Endothelial cell of umbilical vein (primary cell): ENCODE results near the gene ANTXRL. TPM values are rescaled to one million over a fixed set of nuclear protein-coding genes. Genes with fewer than 3 reads are reported as not detected.
"Not testable (repeated sequence)": the region's sequence is repeated elsewhere in the genome, so short reads cannot be mapped to it uniquely, and the experiment has no call there.

Experiments
- BruUV-seq: library from RNA; stranded (reverse); fragments of 400-500 nt; replicated peaks from 2 replicates; lab custom pipeline; 2021; lab: Mats Ljungman, UMichigan
- CTCF ChIA-PET: fragments of 300-600, 350-600 bp; sonication (Branson Sonifier 250); formaldehyde crosslinking; loops from one replicate; lab custom pipeline; 2021; ENCODE audit warnings: antibody characterized with exemption, inconsistent platforms; lab: Charles Lee
- POLR2A ChIA-PET: fragments of 300-600, 350-600 bp; sonication (Branson Sonifier 250); formaldehyde crosslinking; loops from one replicate; lab custom pipeline; 2021; ENCODE audit warnings: antibody characterized with exemption, inconsistent platforms; lab: Charles Lee
- DNase-seq: peaks from one replicate; pipeline ENCODE4 v3.0.0-alpha.2; 2011; ENCODE audit warnings: low read depth, low spot score
- FAIRE-seq: peaks from 2 replicates; lab custom pipeline; 2011; peaks lifted over from hg19 to GRCh38; lab: Jason Lieb, UNC
- H2AFZ ChIP-seq: 2 replicates; pipeline ENCODE4 v1.6.0; 2012; ENCODE audit warnings: low read depth, low read length, control low read depth, inconsistent platforms
- H3K27ac ChIP-seq: 2 replicates; pipeline ENCODE4 v1.5.1; 2011; ENCODE audit warnings: low read depth, mild to moderate bottlenecking, control low read depth, low read length, moderate library complexity; ENCODE audit not compliant: insufficient read depth
- H3K27me3 ChIP-seq, 2 experiments: 2 replicates each; pipeline versions ENCODE4 v1.6.0 to v1.6.1; 2011; ENCODE audit warnings: low read length in 2 of 2, mixed read lengths in 1 of 2; ENCODE audit not compliant: control insufficient read depth in 2 of 2, insufficient read depth in 2 of 2
- H3K36me3 ChIP-seq, 2 experiments: 2 replicates in 1 of 2; 3 replicates in 1 of 2; pipeline ENCODE4 v1.5.1; 2011; ENCODE audit warnings: low read length in 2 of 2, mild to moderate bottlenecking in 1 of 2, moderate library complexity in 1 of 2; ENCODE audit not compliant: control insufficient read depth in 2 of 2, insufficient read depth in 2 of 2; ENCODE audit errors: extremely low read depth in 1 of 2
- H3K4me1 ChIP-seq: 3 replicates; pipeline ENCODE4 v1.5.1; 2011; ENCODE audit warnings: mild to moderate bottlenecking, low read length; ENCODE audit not compliant: control insufficient read depth, insufficient read depth; ENCODE audit errors: extremely low read depth
- H3K4me2 ChIP-seq: 2 replicates; pipeline ENCODE4 v1.6.1; 2011; ENCODE audit warnings: low read length, control low read depth, mixed read lengths; ENCODE audit not compliant: insufficient read depth
- H3K4me3 ChIP-seq, 3 experiments: fragments of 200-600 bp in 1 of 3; sonication (generic), shearing (Covaris generic) in 1 of 3; replicated peaks in 1 of 3; 2 replicates each; pipeline ENCODE4 v1.5.1; 2011 to 2016; ENCODE audit warnings: control low read depth in 3 of 3, low read length in 3 of 3, mild to moderate bottlenecking in 2 of 3, inconsistent platforms in 1 of 3, low read depth in 1 of 3, moderate library complexity in 1 of 3; ENCODE audit not compliant: insufficient read depth in 1 of 3
- H3K79me2 ChIP-seq: 2 replicates; pipeline ENCODE4 v1.6.0; 2012; ENCODE audit warnings: low read length, inconsistent platforms; ENCODE audit not compliant: control insufficient read depth, insufficient read depth
- H3K9ac ChIP-seq: replicated peaks from 2 replicates; pipeline ENCODE3; 2011; ENCODE audit warnings: low read length, control low read depth; ENCODE audit not compliant: insufficient read depth; ENCODE audit errors: extremely low read depth
- H3K9me1 ChIP-seq: replicated peaks from 3 replicates; pipeline ENCODE4 v1.6.0; 2011; ENCODE audit warnings: mild to moderate bottlenecking, low read length; ENCODE audit not compliant: control insufficient read depth, insufficient read depth; ENCODE audit errors: extremely low read depth
- H3K9me3 ChIP-seq: replicated peaks from 2 replicates; pipeline ENCODE4 v1.5.1; 2012; ENCODE audit warnings: low read length, inconsistent platforms; ENCODE audit not compliant: control insufficient read depth, insufficient read depth
- H4K20me1 ChIP-seq: replicated peaks from 2 replicates; pipeline ENCODE3; 2011; ENCODE audit warnings: mild to moderate bottlenecking, low read length; ENCODE audit not compliant: control insufficient read depth, insufficient read depth; ENCODE audit errors: extremely low read depth
- POLR2A ChIP-seq: IDR thresholded peaks from 2 replicates; pipeline ENCODE4 v1.6.1; 2012; ENCODE audit warnings: low read depth, mild to moderate bottlenecking, control low read depth, low read length
- dilution Hi-C: fragments of 300-500 bp; cut with MboI; formaldehyde crosslinking; loops from one replicate; pipeline ENCODE4 v1.15.0; 2019; ENCODE audit warnings: low sequenced_read_pairs; ENCODE audit not compliant: extremely low pct_ligation_motif_present
- intact Hi-C: fragments of 100-400 bp; cut with micrococcal nuclease; formaldehyde crosslinking; loops from one replicate; pipeline ENCODE4 v1.10.0; 2022
- polyA plus RNA-seq, 4 experiments: library from polyadenylated mRNA; depleted of rRNA in 3 of 4; stranded (reverse) in 3 of 4; unstranded in 1 of 4; fragments of >200 nt; gene quantifications; 2 replicates each; pipeline versions ENCODE4 v1.2.1 to v1.2.3, GENCODE V29; 2011 to 2012; ENCODE audit warnings: missing spikeins in 1 of 4
- total RNA-seq: library from RNA; stranded (reverse); gene quantifications from 2 replicates; pipeline ENCODE4 v1.2.3, GENCODE V29; 2021

The ANTXRL gene
- total and polyA plus RNA-seq, 2 donors (not counting 3 experiments of a cell fraction or from before 2014, with no cell fraction given): not detected

DNA sequence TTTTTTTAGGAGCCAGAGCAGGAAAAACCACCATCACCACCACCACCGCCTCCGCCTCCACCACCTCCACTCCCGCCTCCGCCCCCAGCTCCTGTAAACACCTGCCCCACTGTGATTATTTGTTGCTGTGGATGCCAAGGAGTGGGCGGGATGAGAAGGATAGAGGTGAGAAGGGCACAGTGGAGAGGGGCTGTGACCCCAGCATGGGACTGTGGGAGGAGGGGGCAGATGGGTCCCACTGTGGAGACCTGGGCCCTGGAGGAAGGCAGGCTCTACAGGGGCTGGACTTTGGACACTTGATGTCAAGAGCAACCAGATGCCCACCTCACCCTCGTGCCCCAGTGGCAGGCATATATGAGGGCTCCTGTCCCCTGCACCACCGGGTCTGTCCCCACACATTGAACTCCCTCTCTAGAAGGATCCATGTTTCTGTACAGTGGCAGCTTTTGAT, 24.7 kb downstream of the ANTXRL start:
- Histone ChIP-seq H3K4me1 (no peaks in the 10 kb centered on the region), H4K20me1 (no peaks in the 10 kb centered on the region), H3K79me2 (no peaks in the 10 kb centered on the region), H3K4me2 (no peak overlapping the region), H3K27me3 (no peaks in the 10 kb centered on the region), H3K4me3 (no peak overlapping the region), H3K9me1 (no peaks in the 10 kb centered on the region), H3K9ac (no peak overlapping the region), H3K36me3 (no peaks in the 10 kb centered on the region), H3K9me3 (no peaks in the 10 kb centered on the region), H2AFZ (no peak overlapping the region), H3K27ac (no peak overlapping the region)
- intact Hi-C loops (no loop called here), dilution Hi-C loops (no loop called here)
- TF ChIP-seq POLR2A: no peak
- no TSS peak for BruUV-seq
- DNase-seq (no peak), FAIRE-seq (no peak)
- ChIA-PET CTCF (no interaction called here), POLR2A (no interaction called here)

DNA sequence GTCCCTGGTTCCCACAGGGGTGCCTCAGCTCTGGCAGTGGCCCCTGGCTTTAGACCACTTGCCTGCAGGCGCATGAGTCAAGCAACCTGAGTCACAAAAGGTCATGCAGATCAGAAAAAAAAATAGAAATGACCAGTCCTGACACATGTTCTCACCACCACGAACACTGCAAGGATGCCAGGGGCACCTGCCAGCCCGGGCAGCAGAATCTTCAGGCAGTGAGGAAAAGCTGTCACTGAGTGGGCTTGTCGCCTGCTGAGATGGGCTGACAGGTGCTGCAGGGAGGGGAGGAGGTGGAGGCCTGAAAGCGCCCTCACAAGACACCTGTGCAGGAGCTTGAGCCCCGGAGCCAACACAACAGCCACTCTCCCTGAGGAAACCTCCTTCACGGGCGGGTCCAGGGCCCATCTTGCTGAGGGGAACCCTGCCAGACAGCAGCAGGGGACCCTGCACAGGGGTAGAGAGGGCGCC, 25.2 kb downstream of the ANTXRL start:
- BruUV-seq, H3K4me2 ChIP-seq, intact Hi-C loops, dilution Hi-C loops, H3K27ac ChIP-seq, H3K9me1 ChIP-seq, CTCF ChIA-PET, H3K27me3 ChIP-seq, H3K4me3 ChIP-seq, H3K79me2 ChIP-seq, H3K36me3 ChIP-seq, FAIRE-seq, DNase-seq, H4K20me1 ChIP-seq, H2AFZ ChIP-seq, H3K9me3 ChIP-seq, H3K4me1 ChIP-seq, POLR2A ChIA-PET, H3K9ac ChIP-seq: not testable (repeated sequence)
